GM21360 (cell line): ENCODE data around the gene TP53I13.
A peak's percentile ranks its signal among the peaks of the same experiment; 100 is the strongest.

Source experiments
- ATAC-seq: cut with Tn5 transposase; IDR thresholded peaks from one replicate; pipeline ENCODE4 v1.9.1; 2021; ENCODE audit warnings: mild to moderate bottlenecking, moderate library complexity; ENCODE audit not compliant: unreplicated experiment

TP53I13 gene

DNA sequence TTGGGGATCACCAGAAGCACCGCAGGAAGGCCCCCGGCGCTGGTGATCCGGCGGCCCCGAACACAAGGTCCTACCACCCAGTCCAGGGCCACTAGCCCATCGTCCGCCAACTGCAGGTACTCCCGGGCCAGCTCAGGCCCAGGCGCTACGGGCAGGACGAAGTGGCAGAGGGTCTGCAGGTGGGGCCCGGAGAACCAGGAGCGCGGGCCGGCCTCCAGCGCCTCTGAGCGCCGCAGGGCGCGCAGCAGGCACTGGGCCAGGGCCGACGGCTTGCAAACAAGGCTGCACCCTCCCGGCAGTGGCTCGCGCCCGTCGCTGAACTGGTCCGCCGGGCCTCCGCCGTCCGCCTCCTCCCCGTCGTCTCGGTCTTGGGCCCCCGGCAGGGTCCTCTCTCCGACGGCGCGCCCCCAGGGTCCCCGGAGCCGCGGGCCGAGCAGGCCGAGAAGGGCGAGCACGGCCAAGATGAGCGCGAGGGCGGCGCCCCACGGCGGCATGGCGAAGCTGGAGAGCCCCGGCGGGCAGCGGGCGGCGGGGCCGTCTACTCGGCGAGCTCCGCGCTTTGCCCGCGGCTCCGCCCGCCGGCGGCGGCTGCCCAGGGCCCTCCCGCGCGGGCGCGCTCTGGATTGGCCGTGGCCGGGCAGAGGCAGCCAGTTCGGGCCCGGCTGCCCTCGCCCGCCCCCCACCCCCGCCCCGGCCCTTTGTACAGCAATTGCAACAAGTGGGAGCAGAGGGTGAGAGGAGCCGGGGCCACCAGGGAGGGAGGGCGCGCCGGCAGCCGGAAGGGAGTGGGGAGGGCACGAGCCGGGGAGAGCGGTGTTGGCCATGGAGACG is 1.8 kb upstream of the TP53I13 start, which contains the start of gene ABHD15:
ABHD15 (minus strand) TSS at position 565 of the 831 bp plus-strand sequence; CDS start at position 494, 71 bp downstream.
- peak; percentile 28 for ATAC-seq

DNA sequence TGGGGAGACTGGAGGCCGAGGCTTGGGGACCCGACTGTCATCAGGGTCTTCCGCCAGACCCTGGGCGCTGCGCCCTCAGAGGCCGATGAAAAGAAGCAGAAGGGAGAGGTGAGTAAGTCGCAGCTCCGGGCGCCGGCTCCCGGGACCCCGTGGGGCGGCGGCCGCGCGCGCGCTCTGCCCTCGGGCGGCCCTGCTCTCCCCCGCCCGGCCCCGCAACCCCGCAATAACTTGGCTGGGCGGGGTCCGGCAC is 1.3 kb upstream of the TP53I13 start:
- ATAC-seq, result no peak

DNA sequence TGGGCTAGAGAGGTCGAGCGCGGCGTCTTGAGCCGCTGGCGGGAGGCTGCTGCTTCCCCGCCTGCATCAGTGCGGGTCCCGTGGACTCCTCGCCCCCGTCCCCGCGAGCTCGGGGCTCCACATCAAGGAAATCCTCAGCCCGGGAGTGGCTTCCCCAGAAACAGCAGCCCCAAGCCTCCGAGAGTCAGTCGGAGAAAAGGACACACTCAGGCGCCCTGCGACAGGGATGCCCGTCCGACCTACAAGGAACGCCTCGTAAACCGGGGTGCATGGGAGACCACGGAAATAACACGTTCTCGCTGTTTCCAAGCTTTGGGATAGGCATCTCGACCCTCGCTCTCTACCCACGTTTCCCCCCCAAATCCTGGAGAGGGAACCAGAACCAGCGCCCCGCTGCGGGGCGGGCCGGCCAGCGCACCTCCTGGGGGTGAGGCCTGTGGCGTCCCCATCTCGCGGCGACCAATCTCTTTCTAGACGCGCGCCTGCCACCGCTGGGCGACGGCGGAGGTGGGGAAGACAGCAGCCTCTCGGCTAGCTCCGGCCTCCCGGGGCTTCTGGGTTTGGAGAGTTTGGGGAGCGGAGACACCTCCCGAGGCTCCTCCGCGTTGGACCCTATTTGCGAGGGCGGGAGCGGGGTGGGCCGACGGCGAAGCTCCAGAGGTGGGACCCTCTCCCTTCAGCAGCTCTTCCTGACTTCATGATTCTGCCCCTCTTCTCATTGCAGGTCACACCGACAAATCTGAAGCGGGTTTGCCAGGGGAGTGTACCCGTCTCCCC is 759 bp upstream of the TP53I13 start:
- ATAC-seq, result peak; percentile 32

DNA sequence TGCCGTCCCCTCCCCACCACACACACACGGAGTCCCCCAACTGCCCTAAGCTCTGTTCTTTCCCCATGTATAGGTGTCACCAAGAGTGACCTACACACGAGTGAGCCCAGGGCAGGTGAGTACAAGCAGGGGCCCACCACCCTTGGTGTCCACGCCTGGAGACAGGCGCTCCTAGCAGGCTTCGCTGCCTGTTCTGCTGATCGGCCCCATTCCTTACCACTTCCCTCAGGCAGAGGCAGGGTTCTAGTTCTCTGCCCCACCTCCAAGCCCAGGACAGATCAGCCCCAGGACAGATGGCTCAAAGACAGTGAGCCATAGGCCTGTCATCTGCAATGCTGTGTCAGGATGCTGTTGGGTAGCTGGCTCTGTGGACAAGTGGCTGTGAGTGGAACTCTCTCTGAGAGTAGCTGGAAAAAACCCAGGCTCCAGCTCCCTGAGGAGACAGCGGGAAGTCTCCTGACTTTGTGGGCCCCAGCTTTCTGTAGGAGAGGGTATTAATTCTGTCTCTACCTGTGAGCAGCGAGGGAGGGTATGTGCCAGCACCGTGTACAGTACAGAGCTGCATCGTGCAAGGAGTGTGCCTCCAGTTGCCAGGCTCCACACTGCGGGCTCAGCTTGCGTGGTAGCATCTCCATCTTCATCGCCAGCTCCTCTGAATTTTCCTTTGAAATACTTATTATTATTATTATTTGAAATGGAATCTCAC is 897 bp downstream of the TP53I13 start:
- ATAC-seq, result no peak

DNA sequence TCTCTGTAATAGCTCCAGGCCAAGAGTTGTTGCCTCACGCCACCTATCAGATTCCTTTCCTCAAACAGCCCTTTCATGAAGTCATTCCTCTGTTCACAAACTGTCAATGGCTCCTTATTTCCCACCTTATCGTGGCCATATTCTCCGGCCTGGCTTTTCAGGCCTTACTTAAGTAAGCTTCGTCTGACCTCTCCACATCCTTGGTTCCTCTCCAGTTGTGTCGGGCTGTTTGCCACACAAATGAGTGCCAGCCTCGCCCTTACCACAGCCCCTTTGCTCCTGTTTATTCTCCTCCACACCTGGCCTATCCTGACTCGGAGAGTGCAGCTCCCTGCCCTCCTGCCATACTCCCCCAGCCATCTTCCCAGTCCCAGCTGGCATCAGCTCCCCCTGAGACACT is 2.0 kb downstream of the TP53I13 start:
- no peak for ATAC-seq

DNA sequence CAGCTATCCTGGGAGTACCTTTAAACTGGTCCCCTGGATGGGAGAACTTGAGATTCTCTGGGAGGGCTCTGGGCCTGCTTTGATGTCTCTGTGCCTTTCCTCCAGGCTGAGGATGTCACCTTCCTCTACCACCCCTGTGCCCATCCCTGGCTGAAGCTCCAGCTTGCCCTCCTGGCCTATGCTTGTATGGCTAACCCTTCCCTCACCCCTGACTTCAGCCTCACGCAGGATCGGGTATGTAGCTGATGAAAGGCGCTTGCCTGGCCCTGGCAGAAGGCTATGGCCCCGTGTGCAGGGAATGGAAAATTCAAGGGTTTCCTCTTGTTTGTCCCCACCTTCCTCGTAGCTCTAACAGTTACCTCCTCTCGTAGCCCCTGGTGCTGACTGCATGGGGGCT is 3.0 kb downstream of the TP53I13 start:
- ATAC-seq, result no peak

DNA sequence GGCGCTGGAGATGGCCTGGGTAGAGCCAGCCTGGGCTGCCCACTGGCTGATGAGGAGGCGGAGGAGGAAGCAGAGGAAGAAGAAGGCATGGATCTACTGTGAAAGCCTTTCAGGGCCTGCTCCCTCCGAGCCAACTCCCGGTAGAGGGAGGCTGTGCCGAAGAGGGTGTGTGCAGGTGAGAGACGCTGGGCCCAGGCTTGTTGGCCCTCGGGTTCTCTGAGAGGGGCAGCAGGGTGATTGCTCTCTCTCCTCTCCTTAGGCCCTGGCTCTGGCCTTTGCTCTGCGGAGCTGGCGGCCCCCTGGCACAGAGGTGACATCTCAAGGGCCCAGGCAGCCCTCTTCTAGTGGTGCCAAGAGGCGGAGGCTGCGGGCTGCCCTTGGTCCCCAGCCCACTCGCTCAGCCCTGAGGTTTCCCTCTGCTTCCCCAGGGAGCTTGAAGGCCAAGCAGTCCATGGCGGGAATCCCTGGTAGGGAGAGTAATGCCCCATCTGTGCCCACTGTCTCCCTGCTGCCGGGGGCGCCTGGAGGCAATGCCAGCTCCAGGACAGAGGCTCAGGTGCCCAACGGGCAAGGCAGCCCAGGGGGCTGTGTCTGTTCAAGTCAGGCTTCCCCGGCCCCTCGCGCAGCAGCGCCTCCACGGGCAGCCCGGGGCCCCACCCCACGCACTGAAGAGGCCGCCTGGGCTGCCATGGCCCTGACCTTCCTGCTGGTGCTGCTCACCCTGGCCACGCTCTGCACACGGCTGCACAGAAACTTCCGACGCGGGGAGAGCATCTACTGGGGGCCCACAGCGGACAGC is 3.6 kb downstream of the TP53I13 start:
- no peak for ATAC-seq

DNA sequence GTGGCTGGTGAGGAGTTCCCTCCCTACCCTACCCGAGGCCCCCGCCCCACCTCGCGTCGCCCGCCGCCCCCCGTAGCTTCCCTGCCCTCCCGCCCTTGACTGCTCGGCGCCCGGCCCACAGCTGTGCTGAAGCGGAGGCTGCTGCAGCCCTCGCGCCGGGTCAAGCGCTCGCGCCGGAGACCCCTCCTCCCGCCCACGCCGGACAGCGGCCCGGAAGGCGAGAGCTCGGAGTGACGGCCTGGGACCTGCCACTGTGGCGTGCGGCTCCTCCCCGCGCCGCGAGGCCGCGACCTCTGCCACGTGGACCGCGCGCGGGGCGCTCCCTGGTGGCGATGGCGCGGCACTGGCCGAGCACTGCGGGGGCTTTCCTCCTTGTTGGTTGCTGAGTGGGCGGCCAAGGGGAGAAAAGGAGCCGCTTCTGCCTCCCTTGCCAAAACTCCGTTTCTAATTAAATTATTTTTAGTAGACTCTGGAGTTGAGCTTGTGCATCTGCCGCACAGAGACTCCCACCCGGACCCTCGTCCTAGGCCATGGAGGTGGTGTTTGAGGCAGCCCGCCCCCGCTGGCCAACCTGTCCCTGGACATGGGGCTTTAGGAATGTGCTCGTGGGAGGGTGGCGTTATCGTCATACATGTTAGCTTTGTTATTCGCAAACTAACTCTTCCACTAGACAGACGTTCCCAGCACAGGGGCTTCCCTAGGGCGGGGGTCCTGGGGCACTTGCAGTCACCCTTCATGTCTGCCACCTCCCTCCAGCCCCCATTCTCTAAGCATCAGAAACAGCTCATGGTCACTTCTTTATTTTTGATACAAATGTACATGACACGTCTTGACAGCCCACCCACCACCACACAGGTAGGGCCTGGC is 4.4 kb downstream of the TP53I13 start:
- ATAC-seq, result no peak

DNA sequence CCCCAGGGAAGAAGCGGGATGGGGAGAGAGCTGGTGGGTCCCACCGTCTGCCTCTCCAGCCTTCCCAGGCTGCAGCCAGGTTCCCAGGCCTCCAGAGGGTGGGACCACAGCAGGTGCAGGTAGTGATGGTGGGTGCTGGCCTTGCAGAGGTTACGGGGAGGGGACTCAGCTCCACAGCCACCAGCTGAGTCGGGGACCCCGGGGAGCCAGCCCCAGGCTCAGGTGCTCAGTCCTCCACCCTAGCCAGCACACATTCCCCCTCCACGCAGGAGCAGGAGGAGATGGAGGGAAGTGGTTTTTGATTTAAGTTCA is 5.0 kb downstream of the TP53I13 start:
- ATAC-seq, result no peak

DNA sequence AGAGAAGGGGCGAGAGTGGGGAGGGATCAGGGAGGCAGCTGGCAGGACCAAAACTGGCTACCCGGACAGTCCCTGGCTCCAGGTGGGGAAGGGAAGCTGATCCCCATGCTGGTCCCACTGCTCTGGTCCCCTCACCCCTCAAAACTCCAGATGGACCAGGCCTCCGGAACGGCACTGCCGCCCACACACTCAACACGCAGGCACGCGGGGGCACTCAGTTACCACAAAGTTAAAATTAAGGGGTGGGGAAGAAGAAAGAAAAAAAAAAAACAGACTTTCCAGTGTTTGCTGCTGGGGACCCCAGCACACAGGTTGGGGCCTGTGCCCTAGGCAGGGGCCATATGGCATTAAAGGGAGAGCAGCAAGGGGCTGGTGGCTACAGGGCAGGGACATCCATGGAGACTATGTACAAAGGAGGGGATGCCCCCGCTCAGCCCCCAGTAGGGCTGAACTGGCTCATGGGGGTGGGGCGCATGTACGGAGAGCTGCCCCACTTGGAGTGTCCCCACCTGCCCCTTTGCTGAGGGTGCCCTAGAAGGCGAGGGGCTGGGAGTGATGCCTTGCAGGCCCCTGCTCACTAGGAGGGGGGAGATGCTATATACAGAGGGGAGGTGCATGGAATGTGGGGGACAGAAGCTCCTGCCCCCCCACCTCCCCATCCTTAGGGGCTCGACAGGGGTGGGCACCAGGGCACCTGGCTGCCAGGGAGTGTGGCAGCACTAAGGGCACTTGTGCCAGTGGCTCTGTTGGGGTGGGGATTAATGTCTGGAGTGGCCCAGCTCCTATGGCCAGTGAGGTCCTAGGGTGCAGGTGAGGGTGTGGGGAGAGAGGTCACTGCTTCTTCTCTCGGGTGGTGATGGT is 5.6 kb downstream of the TP53I13 start:
- ATAC-seq, result no peak

DNA sequence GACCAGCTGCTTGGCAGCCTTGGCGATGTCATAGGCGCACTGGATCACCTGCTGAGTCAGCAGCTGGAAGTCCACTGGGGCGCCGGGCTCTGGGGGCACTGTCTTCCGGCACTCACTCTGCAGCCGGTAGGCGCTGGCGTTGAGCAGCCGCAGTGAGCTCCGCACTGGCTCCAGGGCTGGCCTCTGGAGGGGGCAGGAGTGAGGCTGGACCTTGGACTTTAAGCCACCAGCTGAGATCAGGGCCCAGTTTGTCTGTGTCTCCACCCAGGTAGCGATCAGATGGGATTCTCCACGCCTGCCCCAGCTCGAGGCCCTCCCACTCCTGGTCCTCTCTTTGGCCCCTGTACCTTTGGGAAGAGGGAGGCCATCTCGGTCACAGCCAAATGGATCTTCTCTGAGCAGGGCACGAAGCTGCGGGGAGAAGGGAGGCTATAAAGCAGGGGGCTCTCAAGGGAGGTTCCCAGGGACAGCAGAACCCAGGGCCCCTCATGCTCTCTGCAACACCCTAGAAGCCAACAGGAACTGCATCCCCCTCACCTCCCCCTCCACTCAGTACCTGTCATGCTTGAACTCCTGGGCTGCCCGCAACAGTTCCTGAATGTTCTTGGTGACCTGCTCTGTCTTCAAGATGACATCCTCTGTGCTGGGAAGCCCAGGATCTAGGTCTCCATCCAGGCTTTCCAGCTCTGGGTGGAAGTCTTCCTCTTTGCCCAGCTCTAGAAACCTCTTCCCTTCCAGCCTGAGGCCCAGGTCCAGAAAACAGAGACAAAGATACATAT is 6.4 kb downstream of the TP53I13 start:
- ATAC-seq, result no peak

DNA sequence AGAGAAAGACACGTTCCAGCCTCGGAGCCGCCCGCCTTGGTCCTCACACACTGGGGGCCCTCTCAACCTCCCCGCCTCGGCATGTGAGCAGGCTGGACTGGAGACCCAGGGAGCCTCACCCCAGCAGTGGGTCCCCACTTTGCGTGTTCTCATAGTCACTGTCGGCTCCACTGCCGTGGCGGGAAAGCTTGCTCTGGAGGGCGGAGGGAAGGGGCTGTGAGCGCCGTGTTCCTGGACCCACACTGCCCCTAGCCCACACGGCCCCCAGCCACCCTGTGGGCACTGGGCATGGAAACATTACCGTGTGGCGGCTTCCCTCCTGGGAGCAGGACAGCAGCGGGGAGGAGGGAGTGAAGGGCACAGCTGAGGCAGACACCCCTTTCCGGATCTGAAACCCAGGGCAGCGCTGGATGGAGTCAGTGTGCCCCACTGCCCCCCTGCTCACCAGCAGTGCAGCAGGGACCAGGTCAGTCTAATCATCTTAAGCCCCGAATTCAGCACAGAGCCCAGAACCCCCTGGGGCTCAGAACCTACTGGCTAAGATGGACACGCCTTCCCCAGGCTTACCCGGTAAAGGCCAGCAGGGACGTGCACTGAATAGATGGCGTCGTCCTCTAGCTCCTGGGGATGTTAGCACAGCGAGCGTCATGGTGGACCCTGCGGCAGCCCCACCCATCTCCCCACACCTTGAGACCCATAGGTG is 7.2 kb downstream of the TP53I13 start:
- ATAC-seq, result no peak

DNA sequence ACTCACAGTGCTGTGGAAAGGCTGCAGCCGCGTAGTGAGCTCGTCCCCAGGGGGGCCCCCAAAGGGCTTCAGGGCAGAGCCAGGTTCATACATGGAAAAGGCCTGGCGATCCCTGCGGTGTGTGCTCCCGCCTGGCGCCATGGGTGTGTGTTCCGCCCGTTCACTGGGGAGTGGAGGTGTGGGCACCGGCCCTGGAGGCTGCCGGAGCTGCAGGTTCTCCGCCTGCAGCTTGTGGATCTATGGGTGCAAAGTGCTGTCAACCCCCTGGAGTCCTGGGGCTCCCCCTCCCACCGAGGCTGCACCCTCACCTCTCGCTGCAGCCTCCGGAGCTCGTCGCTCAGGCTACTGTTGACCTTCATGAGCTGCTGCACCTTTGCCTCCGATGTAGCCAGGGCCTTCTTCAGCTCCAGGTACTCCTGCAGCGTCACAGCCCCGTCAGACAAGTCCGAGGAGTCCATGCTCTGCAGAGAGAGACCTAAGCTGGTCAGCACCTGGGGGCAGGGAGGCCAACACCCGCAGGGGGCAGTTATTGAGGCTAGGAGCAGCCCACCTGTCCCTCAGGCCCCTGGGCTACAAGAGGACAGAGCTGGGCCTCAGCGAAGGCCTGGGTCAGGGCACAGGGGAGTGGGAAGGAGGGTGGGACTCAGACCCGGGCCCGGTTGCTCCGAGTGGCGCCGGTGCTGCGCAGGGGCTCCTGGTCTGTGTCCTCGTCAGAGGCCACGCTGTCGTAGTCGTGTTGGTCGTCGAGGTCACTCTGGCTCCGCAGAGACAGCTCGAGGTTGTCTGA is 7.9 kb downstream of the TP53I13 start:
- ATAC-seq, result no peak

DNA sequence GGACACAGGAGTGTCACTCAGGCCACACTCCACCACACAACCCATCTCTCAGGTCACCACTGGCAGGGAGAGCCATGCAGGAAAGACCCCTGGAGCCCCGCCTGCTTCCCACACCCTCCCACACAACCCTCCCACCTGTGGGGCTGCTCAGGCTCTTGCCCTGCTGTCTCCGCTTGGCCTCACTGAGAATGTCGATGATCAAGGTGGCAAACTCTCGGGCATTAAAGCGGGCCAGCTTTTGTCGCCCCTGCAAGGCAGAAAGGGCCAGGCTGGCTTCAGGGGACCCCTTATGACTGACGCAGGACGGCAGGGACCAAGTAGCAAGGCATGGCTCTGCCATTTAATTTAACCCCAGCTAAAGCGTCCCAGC is 8.5 kb downstream of the TP53I13 start:
- no peak for ATAC-seq

DNA sequence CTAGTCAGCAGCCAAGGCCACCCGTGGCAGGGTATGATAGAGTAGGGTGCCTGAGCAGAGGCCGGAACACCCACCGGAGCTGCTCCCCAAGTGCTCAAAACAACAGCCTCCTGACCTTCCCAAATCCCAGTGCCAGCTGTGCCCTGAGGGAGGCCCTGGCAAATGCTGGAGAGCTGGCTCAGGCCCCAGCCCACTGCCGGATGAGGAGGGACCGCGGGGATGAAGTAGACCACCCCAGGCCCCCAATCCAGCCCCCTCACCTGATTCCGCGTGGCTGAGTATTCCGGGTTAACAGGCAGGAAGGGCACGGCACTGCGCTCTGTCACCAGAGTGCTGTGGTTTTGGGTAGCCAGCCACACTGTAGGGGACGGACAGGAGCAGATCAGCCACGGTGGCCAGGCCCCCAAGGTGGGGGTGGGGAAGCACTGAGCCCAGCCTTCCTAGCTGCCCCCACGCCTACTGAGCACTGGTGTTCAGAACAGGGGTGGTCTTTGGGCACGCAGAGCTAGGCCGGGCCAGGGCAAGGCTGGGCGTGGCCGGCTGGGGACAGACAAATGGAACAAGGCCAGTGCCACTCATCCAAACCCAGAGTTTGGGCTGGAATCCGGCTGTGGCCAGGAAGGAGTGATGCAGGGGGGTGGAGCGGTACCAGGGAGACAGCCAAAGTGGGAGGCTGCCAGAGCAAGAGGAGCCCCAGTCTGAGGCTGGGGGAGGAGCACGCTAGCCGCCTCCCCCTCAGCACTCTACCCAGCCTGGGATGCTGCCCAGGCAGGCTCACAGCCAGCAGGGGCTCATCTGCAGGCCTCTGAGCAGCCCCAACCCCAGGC is 9.1 kb downstream of the TP53I13 start:
- ATAC-seq, result no peak
